Endodermal cell (in vitro differentiated cells): ENCODE measurements around the gene ITGA7. TPM values are rescaled to one million over a fixed set of nuclear protein-coding genes. Genes with fewer than 3 reads are reported as not detected.

Source experiments
- DNase-seq: peaks from one replicate; pipeline ENCODE4 v3.0.0-alpha.2; 2017
- H3K27ac ChIP-seq: 2 replicates; pipeline ENCODE4 v1.5.1; 2013; ENCODE audit warnings: mild to moderate bottlenecking, low read depth, low read length, moderate library complexity
- H3K27me3 ChIP-seq: 2 replicates; pipeline ENCODE4 v1.6.1; 2013; ENCODE audit warnings: mild to moderate bottlenecking, low read length, moderate library complexity; ENCODE audit not compliant: insufficient read depth, control insufficient read depth, poor library complexity, severe bottlenecking
- H3K36me3 ChIP-seq: 2 replicates; pipeline ENCODE4 v1.7.0; 2013; ENCODE audit warnings: mild to moderate bottlenecking, low read length, moderate library complexity; ENCODE audit not compliant: control insufficient read depth, insufficient read depth
- H3K4me1 ChIP-seq: one replicate; pipeline ENCODE4 v1.7.0; 2013; ENCODE audit warnings: low read length; ENCODE audit not compliant: control insufficient read depth, insufficient read depth
- H3K4me3 ChIP-seq: 2 replicates; pipeline ENCODE4 v1.5.1; 2013; ENCODE audit warnings: mild to moderate bottlenecking, low read length, moderate library complexity
- H3K9ac ChIP-seq: 2 replicates; pipeline ENCODE4 v1.6.1; 2013; ENCODE audit warnings: mild to moderate bottlenecking, low read length, moderate library complexity; ENCODE audit not compliant: poor library complexity, severe bottlenecking; ENCODE audit errors: extremely low read depth
- H3K9me3 ChIP-seq: 2 replicates; pipeline ENCODE4 v1.6.1; 2013; ENCODE audit warnings: mild to moderate bottlenecking, low read length, moderate library complexity; ENCODE audit not compliant: control insufficient read depth
- H3K27ac Mint-ChIP-seq: 2 replicates; pipeline ENCODE4 v1.8.0; 2020; ENCODE audit warnings: mixed read lengths
- H3K27me3 Mint-ChIP-seq: 2 replicates; pipeline ENCODE4 v1.8.0; 2021; ENCODE audit warnings: mild to moderate bottlenecking, mixed read lengths; ENCODE audit not compliant: insufficient read depth
- H3K36me3 Mint-ChIP-seq: 2 replicates; pipeline ENCODE4 v1.8.0; 2020; ENCODE audit warnings: low read depth, mixed read lengths
- H3K4me1 Mint-ChIP-seq: 2 replicates; pipeline ENCODE4 v1.8.0; 2020; ENCODE audit warnings: mixed read lengths
- H3K4me3 Mint-ChIP-seq: 2 replicates; pipeline ENCODE4 v1.8.0; 2020; ENCODE audit warnings: mild to moderate bottlenecking, moderate library complexity, mixed read lengths
- H3K9me3 Mint-ChIP-seq: 2 replicates; pipeline ENCODE4 v1.8.0; 2020; ENCODE audit warnings: mild to moderate bottlenecking, mixed read lengths
- WGBS, 2 experiments: methylation state at CpG; one replicate each; pipeline versions ENCODE4 v1.1.5 to v1.1.7; 2013; ENCODE audit warnings: missing lambda C conversion rate in 2 of 2, mixed read lengths in 1 of 2; ENCODE audit not compliant: insufficient coverage in 1 of 2, insufficient read length in 1 of 2; 5-methylcytosine and 5-hydroxymethylcytosine counted together
- total RNA-seq, 2 donors: library from RNA; stranded (reverse); fragmentation: NEBNext Ultra II Directional in 1 of 2; extraction: Animal tissue kit (Norgen Biotek cat#: 25700) in 1 of 2; gene quantifications; 2 replicates in 1 of 2; 3 replicates in 1 of 2; pipeline ENCODE4 v1.2.1, GENCODE V29; 2021
- TF ChIP-seq, protein P1 (sequence below): fragments of 200-600 bp; sonication (generic); conservative IDR thresholded peaks from 2 replicates; pipeline ENCODE4 v1.5.0; 2021; ENCODE audit warnings: antibody characterized with exemption, mild to moderate bottlenecking

ITGA7 gene
- total RNA-seq, 2 donors from 2014 or later, result 106 to 122 TPM

DNA sequence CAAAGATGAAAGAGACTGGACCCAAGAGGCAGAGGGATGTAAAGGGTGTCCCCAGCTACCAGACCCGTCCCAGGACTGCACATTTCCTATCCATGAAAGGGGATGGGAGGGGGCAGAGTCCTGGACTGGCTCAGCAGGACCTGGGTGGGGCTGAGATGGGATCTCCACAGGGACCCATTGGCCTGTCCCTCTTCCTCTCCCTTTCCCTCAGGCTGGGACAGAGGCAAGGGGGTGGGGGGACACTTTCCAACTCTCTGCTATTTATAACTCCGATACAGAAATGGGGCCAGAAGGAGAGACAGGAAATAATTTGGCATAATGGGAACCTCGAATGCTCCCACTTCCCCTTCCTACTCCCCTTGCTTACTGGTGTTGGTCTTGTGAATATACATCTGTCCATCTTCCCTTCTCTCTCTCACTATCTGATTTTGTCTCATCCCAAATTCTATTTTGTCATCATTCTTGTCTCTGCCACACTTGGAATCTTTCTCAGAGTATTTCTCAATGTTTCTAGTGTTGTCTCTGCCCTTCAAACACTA lies 1.1 kb upstream of the ITGA7 start:
- no peaks in the 10 kb centered on the region for H3K36me3 ChIP-seq
- H3K27me3 ChIP-seq, result peaks cover 54% of the 10 kb centered on the region
- H3K27ac Mint-ChIP-seq, result no peak overlapping the region
- 75% methylated on average over 1 of the region's 3 CpGs; no CpG with 5 or more reads in 1 of the 2 experiments for WGBS, 2 experiments
- H3K4me1 Mint-ChIP-seq, result peaks cover 35% of the 10 kb centered on the region
- H3K27me3 Mint-ChIP-seq, result peaks cover 71% of the 10 kb centered on the region
- no peaks in the 10 kb centered on the region for H3K9me3 ChIP-seq
- H3K9ac ChIP-seq, result no peak overlapping the region
- DNase-seq, result no peak
- TF ChIP-seq, protein P1, sequence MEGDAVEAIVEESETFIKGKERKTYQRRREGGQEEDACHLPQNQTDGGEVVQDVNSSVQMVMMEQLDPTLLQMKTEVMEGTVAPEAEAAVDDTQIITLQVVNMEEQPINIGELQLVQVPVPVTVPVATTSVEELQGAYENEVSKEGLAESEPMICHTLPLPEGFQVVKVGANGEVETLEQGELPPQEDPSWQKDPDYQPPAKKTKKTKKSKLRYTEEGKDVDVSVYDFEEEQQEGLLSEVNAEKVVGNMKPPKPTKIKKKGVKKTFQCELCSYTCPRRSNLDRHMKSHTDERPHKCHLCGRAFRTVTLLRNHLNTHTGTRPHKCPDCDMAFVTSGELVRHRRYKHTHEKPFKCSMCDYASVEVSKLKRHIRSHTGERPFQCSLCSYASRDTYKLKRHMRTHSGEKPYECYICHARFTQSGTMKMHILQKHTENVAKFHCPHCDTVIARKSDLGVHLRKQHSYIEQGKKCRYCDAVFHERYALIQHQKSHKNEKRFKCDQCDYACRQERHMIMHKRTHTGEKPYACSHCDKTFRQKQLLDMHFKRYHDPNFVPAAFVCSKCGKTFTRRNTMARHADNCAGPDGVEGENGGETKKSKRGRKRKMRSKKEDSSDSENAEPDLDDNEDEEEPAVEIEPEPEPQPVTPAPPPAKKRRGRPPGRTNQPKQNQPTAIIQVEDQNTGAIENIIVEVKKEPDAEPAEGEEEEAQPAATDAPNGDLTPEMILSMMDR, result no peak
- H3K4me1 ChIP-seq, result no peaks in the 10 kb centered on the region
- H3K36me3 Mint-ChIP-seq, result no peaks in the 10 kb centered on the region
- H3K4me3 Mint-ChIP-seq, result peak overlapping the region; percentile 86
- H3K9me3 Mint-ChIP-seq, result no peaks in the 10 kb centered on the region
- H3K4me3 ChIP-seq, result peak overlapping the region; percentile 75
- no peak overlapping the region for H3K27ac ChIP-seq

DNA sequence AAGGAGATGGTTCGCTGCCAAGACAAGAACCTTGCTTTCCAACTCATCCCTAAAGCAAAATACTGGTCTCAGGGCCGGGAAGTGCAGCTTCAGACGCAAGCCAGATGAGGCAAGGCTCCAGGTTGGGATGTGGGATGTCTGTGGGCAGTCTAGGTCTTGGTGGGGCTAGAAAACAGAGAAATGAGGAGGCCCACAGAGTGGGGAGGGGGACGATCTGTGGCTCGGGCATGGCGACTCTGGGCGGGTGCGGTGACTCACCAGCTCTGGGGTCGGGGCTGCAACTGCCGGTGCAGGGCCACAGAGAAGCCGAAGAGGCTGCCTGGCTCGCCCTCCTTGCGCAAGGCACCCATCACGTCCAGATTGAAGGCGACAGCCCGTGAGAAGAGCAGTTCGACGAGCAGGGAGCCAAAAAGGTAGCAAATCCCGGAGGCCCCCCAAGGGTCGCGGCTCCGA lies 459 bp downstream of the ITGA7 start:
- Mint-ChIP-seq H3K27ac (peak overlapping the region; percentile 77), H3K9me3 (no peaks in the 10 kb centered on the region), H3K36me3 (peaks cover 7% of the 10 kb centered on the region), H3K4me3 (peak overlapping the region; percentile 86), H3K4me1 (peaks cover 35% of the 10 kb centered on the region), H3K27me3 (peaks cover 57% of the 10 kb centered on the region)
- H3K4me1 ChIP-seq, result no peaks in the 10 kb centered on the region
- H3K9me3 ChIP-seq, result no peaks in the 10 kb centered on the region
- H3K36me3 ChIP-seq, result no peaks in the 10 kb centered on the region
- H3K9ac ChIP-seq, result peak overlapping the region; percentile 41
- 1% methylated on average over 10 to 22 of the region's 22 CpGs for WGBS, 2 experiments
- peak overlapping the region; percentile 85 for H3K4me3 ChIP-seq
- peak; percentile 87 for DNase-seq
- H3K27ac ChIP-seq, result no peak overlapping the region
- peaks cover 39% of the 10 kb centered on the region for H3K27me3 ChIP-seq
- TF ChIP-seq, protein P1, result no peak

DNA sequence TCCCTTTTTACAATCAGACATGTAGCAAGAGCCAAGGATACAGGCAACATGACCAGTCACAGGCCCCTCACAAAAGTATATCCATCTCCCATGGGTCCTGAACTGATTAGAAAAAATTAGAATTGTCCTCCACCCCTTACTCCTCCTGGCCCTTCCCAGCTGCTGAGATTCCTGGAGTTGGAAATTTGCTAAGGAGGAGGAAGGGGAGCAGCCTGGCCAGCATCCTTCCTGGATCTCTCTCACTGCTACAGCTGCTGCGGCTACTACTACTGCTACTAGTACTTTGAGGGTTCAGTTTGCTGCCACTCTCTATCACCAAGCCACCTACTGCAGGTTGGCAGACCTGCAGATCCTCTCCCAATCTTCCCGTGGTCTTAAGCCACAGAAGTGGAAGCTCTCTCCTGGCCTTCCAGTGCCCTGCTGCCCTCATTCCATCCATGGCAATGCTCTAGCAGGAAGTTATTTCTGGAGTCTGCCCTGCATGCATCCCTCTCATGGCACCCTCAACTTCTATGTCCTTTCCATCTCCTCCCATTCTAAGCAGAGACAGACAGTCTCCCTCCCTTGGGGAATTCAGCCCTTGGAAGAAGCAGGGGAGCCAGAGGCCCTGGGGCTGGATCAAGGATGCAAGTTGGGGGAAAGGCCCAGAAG lies 1.0 kb downstream of the ITGA7 start:
- Mint-ChIP-seq H3K4me3 (peak overlapping the region; percentile 86), H3K9me3 (no peaks in the 10 kb centered on the region), H3K4me1 (peaks cover 35% of the 10 kb centered on the region), H3K36me3 (peaks cover 10% of the 10 kb centered on the region), H3K27me3 (peaks cover 52% of the 10 kb centered on the region), H3K27ac (peak overlapping the region; percentile 77)
- peak; percentile 63 for DNase-seq
- Histone ChIP-seq H3K27ac (no peak overlapping the region), H3K27me3 (peaks cover 34% of the 10 kb centered on the region), H3K4me3 (peak overlapping the region; percentile 85), H3K36me3 (no peaks in the 10 kb centered on the region), H3K9me3 (no peaks in the 10 kb centered on the region), H3K9ac (peak overlapping the region; percentile 41), H3K4me1 (no peaks in the 10 kb centered on the region)
- TF ChIP-seq, protein P1, result no peak
- 41 to 71% methylated on average over 1 to 2 of the region's 2 CpGs for WGBS, 2 experiments
